ENCODE data around the gene RNASE7.

GRCh38 chr14:21084396-21084795 is 42.2 kb downstream of the RNASE7 start:
- TF ChIP-seq CTCF (conservative IDR thresholded peaks at IDR 0.05 in 1 of 2, IDR thresholded peaks at IDR 0.05 in 1 of 2; ENCODE audit: extremely low read depth in 1 of 2, insufficient read depth in 1 of 2, low read depth in 1 of 2, low read length in 2 of 2) (no peak), EZH2 (IDR thresholded peaks at IDR 0.05; ENCODE audit: borderline replicate concordance, low read length) (no peak)
